WTC11 (cell line): ENCODE data around the gene DHRSX.

Experiments
- HMGXB4 ChIP-seq: sonication (generic); formaldehyde crosslinking; IDR thresholded peaks from 2 replicates; pipeline ENCODE4 v1.8.1; 2023; ENCODE audit warnings: mild to moderate bottlenecking, moderate library complexity, missing genetic modification reagents
- JUN ChIP-seq: sonication (generic); formaldehyde crosslinking; IDR thresholded peaks from 2 replicates; pipeline ENCODE4 v1.8.0; 2023; ENCODE audit warnings: mild to moderate bottlenecking, missing genetic modification reagents
- TF ChIP-seq, protein P1 (sequence below): fragments of 200-600 bp; IDR thresholded peaks from 2 replicates; pipeline ENCODE4 v1.8.0; 2022; ENCODE audit warnings: antibody characterized with exemption

DNA sequence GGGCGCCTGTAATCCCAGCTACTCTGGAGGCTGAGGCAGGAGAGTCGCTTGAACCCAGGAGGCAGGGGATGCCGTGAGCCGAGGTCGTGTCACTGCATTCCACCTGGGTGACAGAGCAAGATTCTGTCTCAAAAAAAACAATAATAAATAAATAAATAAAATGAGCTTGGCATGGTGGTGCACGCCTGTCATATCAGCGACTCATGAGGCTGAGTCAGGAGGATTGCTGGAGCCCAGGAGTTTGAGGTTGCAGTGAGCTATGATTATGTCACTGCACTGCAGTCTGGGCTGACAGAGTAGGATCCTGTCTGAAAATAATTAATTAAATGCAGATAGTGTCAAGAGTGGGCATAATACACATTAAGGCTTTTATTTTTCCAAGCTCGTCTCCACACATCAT is 77.5 kb downstream of the DHRSX start:
- TF ChIP-seq HMGXB4 (CRISPR knock-in tag) (no peak), JUN (no peak)
- TF ChIP-seq, protein P1, sequence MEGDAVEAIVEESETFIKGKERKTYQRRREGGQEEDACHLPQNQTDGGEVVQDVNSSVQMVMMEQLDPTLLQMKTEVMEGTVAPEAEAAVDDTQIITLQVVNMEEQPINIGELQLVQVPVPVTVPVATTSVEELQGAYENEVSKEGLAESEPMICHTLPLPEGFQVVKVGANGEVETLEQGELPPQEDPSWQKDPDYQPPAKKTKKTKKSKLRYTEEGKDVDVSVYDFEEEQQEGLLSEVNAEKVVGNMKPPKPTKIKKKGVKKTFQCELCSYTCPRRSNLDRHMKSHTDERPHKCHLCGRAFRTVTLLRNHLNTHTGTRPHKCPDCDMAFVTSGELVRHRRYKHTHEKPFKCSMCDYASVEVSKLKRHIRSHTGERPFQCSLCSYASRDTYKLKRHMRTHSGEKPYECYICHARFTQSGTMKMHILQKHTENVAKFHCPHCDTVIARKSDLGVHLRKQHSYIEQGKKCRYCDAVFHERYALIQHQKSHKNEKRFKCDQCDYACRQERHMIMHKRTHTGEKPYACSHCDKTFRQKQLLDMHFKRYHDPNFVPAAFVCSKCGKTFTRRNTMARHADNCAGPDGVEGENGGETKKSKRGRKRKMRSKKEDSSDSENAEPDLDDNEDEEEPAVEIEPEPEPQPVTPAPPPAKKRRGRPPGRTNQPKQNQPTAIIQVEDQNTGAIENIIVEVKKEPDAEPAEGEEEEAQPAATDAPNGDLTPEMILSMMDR, result no peak
